CD4-positive, alpha-beta T cell treated with Interleukin-17A for 1 hour (primary cell): ENCODE results near the gene PFKFB3.
"Not testable (repeated sequence)": the region's sequence is repeated elsewhere in the genome, so short reads cannot be mapped to it uniquely, and the experiment has no call there.

ENCODE experiments used
- DNase-seq: peaks from one replicate; pipeline ENCODE4 v3.0.0-alpha.2; 2020

PFKFB3 gene

GRCh38 chr10:6275022-6275997 is 72.6 kb downstream of the PFKFB3 start:
- DNase-seq, result peak; percentile 90

GRCh38 chr10:6276356-6276755 is 73.6 kb downstream of the PFKFB3 start:
- no peak for DNase-seq

DNA sequence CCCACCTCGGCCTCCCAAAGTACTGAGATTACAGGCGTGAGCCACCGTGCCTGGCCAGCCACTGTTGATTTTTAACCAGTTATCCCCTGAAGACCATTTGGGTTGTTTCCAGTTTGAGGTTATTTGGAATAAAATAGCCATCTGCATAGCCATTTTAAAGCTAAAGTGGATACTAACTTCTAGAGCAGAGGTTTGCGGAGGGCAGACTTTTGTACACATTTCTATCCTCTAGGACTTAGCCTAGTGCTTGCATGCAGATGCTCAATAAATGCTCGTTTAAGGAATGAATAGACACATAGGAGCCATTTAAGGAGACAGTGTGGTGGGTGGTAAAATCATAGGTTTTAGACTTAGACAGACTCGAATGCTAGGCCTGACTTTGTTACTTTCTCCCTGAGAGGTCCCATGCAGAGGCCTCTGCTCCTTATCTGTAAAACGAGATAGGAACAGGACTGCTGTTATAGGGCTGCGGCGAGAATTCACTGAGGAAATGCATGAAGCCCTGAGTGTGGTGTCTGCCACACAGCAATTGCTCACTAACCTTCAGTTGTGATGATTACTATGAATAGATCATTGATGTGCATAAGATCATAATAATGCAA is 75.9 kb downstream of the PFKFB3 start:
- DNase-seq, result no peak

DNA sequence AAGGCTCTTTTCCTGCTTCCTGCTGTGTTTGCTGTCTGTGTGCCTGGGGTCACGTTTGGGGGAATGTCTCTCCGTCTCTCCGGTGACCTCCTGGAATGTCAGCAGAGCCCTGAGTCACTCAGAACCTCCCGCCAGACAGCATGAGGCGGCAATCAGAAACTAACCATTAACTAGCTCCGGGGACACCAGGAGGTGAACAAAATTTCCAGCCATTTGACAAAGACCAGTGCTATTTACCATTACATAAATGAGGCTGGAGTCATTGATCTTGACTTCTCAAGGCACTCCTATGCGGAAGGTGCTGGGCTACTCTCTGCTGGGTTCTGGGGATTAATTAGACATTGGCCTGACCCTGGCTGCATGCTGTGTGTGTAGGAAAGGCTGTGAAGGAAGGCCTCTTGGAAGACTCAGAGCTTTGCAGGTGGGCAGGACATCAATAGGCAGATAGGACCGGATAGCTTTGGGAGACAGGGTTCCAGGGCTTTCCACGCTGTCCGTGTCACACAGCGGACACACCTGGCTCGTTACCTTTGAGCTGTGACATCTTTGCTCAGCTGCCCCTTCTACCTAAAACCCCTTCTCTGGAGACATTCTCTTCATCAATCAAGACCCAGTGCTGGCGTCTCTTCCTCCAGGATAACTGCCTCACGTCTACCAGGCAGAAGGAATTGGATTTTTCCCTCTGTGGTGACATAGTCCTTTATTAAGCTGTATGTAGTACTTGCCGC is 77.0 kb downstream of the PFKFB3 start:
- DNase-seq, result no peak

GRCh38 chr10:6280291-6280690 is 77.6 kb downstream of the PFKFB3 start:
- no peak for DNase-seq

DNA sequence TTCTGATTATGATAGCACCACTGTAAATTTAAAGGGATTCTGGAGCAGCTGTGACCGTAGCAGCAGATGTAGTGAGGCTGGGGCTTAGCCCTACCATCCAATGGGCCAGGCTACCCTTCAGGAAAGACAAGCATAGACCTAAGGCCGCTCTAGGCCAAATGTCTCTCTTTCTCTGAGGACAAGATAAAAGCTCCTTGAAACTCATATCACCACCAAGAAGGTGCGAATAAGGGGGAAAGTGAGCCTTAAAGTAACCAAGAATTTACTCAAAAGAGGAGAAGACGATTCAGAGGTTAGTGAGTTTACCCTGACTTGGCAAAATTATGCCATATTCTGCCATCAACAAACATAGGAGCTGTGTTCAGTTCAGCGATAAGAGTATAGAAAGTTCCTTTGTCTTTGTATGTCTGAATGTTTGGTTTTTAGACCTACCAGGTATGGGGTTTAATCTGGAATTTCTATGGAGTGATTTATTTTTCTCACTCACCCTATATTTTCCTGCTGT is 79.8 kb downstream of the PFKFB3 start:
- DNase-seq, result no peak

DNA sequence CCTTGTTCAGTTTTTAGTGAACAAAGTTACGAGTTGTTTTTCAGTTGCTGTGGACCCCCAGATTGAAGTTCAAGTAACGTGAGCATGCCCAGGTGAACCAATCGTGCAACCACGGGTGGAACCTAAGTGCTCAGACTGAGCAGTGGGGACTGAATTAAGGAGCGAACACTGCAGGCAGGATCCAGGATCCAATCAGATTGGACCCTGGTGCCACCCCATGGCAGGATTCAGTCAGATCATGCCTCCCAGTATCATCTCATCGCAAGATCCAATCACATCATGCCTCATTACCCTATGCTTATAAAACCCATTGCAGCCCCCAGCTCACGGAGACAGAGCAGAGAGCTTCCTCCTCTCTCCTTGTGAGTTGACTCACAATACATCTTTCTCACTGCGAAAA is 80.9 kb downstream of the PFKFB3 start:
- DNase-seq, result no peak

DNA sequence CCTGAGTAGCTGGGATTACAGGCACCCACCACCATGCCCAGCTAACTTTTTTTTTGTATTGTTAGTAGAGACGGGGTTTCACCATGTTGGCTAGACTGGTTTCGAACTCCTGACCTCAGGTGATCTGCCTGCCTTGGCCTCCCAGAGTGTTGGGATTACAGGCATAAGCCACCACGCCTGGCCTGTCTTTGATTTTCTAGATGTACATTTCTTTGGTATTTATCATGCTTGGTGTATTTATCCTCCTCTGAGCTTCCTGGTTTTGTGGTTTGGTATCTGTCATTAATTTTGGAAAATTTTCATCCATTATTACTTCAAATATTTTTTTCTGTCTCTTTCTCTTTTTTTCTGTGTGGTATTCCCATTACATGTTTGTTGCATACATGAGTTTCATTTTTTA is 87.9 kb downstream of the PFKFB3 start:
- not testable (repeated sequence) for DNase-seq

DNA sequence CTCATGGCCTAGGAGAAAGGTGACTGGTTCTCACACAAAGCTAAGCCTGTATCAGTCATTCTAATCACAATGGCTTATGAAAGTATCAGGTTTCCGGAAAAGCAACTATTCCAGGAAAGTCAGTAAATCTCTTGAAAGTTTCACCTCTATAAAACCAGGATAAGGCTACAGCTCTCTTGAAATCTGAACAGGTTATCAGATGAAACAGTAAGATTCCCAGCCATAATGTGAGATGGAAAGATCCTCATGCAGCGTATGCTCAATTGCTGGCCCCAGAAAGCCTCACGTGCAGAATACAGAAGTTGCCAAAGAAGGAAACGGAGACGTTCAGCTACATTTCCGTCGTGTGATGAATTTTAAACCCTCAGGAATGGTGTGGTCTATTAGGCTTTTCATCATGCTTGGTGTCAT is 90.0 kb downstream of the PFKFB3 start:
- DNase-seq, result no peak

GRCh38 chr10:6296425-6296824 is 93.7 kb downstream of the PFKFB3 start:
- not testable (repeated sequence) for DNase-seq

GRCh38 chr10:6296828-6297251 is 94.1 kb downstream of the PFKFB3 start:
- no peak for DNase-seq

GRCh38 chr10:6297522-6297921 is 94.8 kb downstream of the PFKFB3 start:
- no peak for DNase-seq

DNA sequence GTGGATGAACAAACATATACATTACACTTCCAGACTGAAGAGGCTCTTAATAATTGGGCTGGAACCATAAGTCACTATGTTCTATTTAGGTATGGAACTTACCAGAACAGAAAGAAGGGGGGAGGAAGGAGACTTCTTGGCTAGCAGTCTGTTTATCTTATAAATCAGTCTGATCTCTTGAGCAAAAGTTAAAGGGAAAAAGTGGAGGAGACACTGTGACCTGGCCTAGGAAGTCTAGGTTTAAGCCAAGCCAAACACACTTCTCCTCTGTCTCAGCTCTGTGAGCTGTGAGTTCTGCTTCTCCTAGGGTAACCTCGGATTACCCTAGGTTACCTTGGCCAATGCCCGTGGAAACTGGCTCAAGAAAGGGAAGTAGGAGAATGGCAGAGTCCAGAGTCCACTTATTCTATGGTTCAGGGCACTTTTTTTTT is 95.2 kb downstream of the PFKFB3 start:
- DNase-seq, result no peak

- no peak for DNase-seq
These were observed 95.7 kb downstream of the PFKFB3 start for GRCh38 chr10:6298428-6298827.

GRCh38 chr10:6299234-6299633 is 96.5 kb downstream of the PFKFB3 start:
- DNase-seq, result no peak

GRCh38 chr10:6299743-6300105 is 97.0 kb downstream of the PFKFB3 start:
- no peak for DNase-seq

DNA sequence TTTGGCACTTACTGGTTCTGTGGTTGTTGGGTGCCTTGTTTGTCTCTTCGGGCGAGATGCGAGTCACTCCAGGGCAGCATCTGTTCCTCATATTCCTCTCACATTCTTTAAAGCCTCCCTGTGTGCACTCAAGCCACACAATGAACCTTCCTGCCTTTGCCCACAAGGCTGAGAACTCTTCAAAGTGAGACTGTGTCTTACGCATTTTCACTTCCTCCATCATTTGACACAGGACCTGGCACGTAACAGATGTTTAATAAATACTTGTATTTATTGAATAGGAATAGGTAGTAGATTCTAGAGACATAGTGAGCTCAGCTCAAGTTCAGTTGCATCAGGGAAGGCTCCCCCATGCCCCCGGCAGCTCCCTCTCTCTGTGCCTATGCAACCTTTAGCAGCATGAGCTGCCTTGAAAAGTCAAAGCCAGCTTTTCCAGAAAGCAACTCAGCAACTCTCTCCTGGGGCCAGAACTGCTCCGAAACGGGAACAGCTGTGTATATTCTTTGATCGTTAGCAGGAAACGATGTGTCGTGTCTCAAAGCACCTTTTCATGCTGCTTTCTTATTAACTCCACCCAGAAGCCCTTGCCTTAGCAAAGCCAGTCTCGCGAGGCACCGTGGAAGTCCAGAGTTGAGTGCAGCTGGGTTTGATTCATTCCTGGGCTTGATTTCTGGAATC is 97.5 kb downstream of the PFKFB3 start:
- DNase-seq, result peak; percentile 52

DNA sequence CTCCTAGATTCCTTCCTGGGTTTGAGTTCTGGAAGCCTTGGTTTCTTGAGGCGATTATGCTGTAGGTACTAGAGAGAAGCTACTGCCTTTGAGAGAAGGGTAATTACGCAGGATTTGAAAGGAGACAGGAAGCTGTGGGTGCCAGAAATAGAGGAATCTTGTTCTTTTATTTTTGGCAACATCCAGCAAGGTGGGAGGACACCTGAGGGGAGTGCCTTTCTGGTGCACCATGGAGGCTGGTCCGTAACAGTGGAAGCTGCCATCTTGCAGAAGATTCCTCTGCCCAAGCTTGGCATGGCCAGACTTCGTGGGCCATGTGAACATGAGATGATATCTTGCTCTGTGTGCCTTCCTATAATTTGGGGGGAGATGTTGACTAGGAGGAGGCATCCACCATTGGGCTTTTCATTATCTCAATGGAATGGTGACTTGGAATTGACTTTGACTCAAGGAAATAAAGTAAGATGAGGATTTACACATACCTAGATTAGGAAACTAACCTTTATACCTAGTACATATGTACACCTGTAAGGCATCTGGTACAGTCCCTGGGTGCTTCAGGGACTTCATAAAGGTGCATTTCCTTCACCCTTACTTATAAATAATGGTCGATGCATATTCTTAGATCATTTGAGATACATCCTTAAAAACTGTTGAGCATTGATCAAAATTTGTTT is 98.2 kb downstream of the PFKFB3 start:
- no peak for DNase-seq

DNA sequence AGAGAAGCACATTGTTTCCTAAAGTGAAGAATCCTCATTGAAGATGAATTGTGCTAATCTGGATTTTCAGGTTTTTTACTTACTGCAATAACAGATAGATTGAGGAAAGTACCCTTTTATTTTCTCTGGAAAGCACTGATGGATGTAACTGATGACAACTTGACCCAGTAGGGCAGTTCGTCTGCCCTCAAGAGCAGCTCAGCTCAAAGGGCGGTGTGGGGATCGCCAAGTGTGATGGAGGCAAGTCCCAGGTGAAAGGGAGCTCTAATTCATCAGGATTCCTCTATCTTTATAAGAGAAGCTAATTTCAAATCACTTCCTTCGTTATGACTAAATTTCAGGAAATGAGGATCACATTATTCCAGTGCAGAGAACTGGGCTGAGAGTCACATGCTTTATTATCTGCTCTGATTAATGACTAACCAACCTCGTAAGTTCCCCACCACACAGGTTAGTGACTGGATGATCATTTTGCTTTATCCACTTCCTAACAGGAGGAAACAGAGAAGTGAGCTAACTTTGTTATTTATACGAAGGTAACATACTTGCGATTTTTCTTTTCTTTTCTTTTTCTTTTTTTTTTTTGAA is 98.8 kb downstream of the PFKFB3 start:
- no peak for DNase-seq
